AG10803 (cell line): Measurements from ENCODE around the gene HAPLN1.

Experiments used
- DNase-seq: peaks from one replicate; pipeline ENCODE4 v3.0.0; 2010; ENCODE audit warnings: low read depth
- H3K4me3 ChIP-seq: 2 replicates; pipeline ENCODE4 v1.5.1; 2011; ENCODE audit warnings: mild to moderate bottlenecking, low read length, control low read depth
- TF ChIP-seq, protein P1 (sequence below): conservative IDR thresholded peaks from 2 replicates; pipeline ENCODE4 v1.5.1; 2011; ENCODE audit warnings: mild to moderate bottlenecking, low read length, control low read depth, inconsistent platforms

HAPLN1 gene

DNA sequence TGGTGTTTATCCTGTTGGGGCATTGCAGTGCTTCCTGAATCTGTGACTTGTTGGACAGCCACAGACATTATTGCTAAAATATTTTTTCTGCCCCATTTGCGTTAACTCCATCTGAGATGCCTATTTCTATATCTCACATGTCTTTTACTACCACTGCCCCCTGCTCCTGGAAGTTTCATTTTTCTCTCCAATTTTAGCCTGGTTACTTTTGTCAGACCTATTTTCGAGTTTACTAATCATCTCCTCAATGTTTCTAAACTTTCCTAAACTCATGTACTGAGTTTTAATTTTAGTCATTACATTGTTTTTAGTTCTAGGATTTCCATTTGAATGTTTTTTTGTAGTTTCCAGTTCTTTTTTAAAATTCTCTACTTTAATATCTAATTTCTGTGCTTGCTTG, 17.6 kb downstream of the HAPLN1 start:
- no peak overlapping the region for H3K4me3 ChIP-seq
- DNase-seq, result no peak
- TF ChIP-seq, protein P1, sequence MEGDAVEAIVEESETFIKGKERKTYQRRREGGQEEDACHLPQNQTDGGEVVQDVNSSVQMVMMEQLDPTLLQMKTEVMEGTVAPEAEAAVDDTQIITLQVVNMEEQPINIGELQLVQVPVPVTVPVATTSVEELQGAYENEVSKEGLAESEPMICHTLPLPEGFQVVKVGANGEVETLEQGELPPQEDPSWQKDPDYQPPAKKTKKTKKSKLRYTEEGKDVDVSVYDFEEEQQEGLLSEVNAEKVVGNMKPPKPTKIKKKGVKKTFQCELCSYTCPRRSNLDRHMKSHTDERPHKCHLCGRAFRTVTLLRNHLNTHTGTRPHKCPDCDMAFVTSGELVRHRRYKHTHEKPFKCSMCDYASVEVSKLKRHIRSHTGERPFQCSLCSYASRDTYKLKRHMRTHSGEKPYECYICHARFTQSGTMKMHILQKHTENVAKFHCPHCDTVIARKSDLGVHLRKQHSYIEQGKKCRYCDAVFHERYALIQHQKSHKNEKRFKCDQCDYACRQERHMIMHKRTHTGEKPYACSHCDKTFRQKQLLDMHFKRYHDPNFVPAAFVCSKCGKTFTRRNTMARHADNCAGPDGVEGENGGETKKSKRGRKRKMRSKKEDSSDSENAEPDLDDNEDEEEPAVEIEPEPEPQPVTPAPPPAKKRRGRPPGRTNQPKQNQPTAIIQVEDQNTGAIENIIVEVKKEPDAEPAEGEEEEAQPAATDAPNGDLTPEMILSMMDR, result no peak

DNA sequence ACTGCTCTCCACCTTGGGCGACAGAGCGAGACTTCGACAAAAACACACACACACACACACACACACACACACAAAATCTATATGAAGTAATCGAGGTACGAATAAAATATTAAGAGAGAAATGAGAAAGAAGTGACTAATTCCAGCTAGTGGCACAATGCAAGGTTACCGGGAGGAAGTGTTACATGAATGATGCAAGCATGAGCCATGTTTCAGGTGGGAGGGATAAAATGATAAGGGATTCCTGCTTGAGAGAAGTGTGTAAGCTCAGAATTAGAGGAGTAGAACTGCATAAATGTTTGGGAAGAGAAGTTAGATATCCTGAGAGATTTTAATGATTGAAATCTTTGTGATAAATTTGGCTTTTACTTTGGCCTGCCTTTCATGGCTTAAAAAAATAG, 18.8 kb downstream of the HAPLN1 start:
- H3K4me3 ChIP-seq, result no peak overlapping the region
- TF ChIP-seq, protein P1, result no peak
- no peak for DNase-seq

DNA sequence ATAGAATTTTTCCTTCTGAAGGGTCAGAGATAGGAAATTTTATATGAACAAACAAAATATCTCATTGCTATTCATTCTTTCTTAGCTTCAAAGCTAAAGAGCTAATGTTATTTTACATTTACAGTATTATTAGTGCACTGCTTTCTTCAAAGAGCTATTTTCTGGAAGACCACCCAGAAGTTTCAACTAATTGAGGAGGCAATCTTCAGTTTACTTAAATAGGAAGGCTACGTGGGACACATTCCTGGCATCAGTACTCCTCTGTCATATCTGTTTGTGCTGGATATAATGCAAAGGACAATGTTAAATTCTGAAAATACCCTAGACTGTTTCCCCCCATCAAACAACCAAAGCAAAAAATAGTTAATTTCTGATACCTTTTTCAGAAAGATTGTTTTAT, 30.8 kb downstream of the HAPLN1 start:
- DNase-seq, result no peak
- H3K4me3 ChIP-seq, result no peak overlapping the region
- TF ChIP-seq, protein P1, result no peak

DNA sequence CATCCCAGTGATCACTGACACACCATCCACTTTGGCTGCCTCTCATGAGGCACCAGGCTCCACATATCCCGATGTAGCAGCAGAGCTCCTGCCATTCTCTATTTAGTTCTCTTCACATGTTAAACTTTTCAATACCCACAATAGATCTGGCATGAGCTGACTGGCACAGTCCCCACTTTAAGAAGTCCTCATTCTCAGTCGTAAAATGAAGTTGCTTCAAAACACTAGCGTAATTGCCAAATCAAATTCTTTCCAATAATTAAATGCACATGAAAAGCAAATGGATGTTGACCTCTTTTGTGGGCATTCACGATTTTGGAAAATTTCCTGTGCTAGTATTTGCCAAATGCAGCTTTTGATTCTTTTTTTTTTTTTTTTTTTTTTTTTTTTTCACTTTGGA, 32.4 kb downstream of the HAPLN1 start:
- peak; percentile 68 for DNase-seq
- no peak overlapping the region for H3K4me3 ChIP-seq
- TF ChIP-seq, protein P1, result no peak

DNA sequence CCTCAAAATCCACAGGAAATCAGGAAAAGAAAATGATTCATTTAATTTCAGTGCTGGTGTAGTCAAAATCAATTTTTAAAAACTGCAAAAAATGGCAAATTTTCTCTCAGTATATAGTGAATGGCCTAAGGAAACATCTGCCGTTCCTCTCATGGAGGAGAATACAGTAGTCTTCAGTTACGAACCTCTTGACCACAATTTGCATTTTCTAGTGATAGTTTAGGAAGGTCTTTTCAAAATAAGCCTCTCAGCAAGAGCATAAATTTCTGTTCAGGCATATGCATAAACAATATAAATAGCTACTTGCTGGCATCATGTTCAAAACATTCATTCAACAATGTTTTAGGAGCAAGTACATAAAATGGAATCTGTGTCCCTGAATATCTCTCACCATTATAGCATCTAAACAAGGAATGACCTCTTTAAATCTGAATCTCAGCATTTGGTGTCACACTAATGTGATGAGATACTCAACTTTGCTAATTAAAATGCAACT, 33.5 kb downstream of the HAPLN1 start:
- no peak overlapping the region for H3K4me3 ChIP-seq
- TF ChIP-seq, protein P1, result no peak
- DNase-seq, result peak; percentile 29

DNA sequence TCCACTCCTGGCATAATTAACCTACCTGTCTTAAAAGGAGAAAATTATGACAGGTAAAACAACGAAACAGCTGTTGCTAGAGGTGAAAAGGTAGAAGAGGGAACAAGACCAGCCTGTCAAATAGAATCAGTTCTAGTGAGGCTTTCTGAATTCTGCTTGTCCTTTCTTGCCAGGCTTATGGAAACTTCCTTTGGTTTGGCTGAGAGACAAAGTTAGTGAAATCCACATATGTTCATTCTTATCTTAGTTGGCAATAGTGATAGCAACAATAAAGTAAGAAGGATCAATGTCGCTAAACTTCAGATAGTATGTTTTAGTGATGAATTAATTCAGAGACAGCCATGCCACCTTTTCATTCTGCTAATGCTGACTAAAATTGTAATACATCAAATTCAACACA, 34.4 kb downstream of the HAPLN1 start:
- no peak for DNase-seq
- H3K4me3 ChIP-seq, result no peak overlapping the region
- TF ChIP-seq, protein P1, result no peak

DNA sequence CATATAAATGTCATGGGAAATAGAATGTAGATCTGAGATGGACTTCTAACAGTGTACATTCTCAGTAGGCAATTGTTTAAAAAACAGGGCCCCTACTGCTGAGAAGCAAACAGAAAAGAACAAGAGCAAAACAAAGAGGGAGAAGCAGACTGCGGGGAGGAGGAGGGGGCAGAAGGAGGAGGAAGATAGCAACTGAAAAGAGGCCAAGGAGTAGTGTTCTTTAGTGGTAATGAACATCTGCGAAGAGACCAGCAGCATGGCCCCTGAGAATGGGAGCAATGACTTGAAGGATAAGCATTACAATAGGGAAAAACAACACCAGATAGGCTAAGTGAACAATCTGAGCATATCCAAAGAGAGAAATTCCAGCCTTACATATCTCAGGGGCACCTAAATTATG, 36.8 kb downstream of the HAPLN1 start:
- H3K4me3 ChIP-seq, result no peak overlapping the region
- no peak for DNase-seq
- TF ChIP-seq, protein P1, result no peak
